Liver (tissue), 9 donors: Measurements from ENCODE around the gene GFI1. TPM values are rescaled to one million over a fixed set of nuclear protein-coding genes. Genes with fewer than 3 reads are reported as not detected.

ENCODE experiments used
- DNase-seq: peaks from one replicate; pipeline ENCODE4 v3.0.0-alpha.2; 2017; ENCODE audit warnings: low spot score
- H3K27ac ChIP-seq, 2 donors: one replicate each; pipeline ENCODE4 v1.7.0; 2013; ENCODE audit warnings: inconsistent platforms in 2 of 2, low read length in 2 of 2, control low read depth in 1 of 2, low read depth in 1 of 2, mild to moderate bottlenecking in 1 of 2
- H3K27me3 ChIP-seq, 4 donors: one replicate each; pipeline versions ENCODE4 v1.6.1 to v1.7.0; 2013; ENCODE audit warnings: low read length in 3 of 4, inconsistent platforms in 1 of 4, mild to moderate bottlenecking in 1 of 4, moderate library complexity in 1 of 4; ENCODE audit not compliant: control insufficient read depth in 4 of 4, insufficient read depth in 4 of 4
- H3K36me3 ChIP-seq, 4 donors: one replicate each; pipeline versions ENCODE4 v1.6.1 to v1.7.0; 2013; ENCODE audit warnings: low read length in 3 of 4, mild to moderate bottlenecking in 3 of 4, low read depth in 1 of 4, moderate library complexity in 1 of 4; ENCODE audit not compliant: control insufficient read depth in 4 of 4, insufficient read depth in 3 of 4
- H3K4me1 ChIP-seq, 4 donors: one replicate each; pipeline versions ENCODE4 v1.6.1 to v1.7.0; 2013; ENCODE audit warnings: low read length in 3 of 4, mild to moderate bottlenecking in 3 of 4, moderate library complexity in 1 of 4; ENCODE audit not compliant: control insufficient read depth in 4 of 4, insufficient read depth in 4 of 4
- H3K4me3 ChIP-seq, 3 donors: one replicate each; pipeline versions ENCODE4 v1.6.1 to v1.7.0; 2013; ENCODE audit warnings: low read length in 3 of 3, control low read depth in 1 of 3, low read depth in 1 of 3, mild to moderate bottlenecking in 1 of 3
- H3K9ac ChIP-seq, 2 donors: one replicate each; pipeline ENCODE4 v1.7.0; 2013; ENCODE audit warnings: low read length in 2 of 2, mild to moderate bottlenecking in 2 of 2, moderate library complexity in 2 of 2, control low read depth in 1 of 2, low read depth in 1 of 2
- H3K9me3 ChIP-seq, 4 donors: one replicate each; pipeline versions ENCODE4 v1.6.1 to v1.7.0; 2013; ENCODE audit warnings: low read length in 3 of 4; ENCODE audit not compliant: control insufficient read depth in 4 of 4
- CTCF ChIP-seq: fragments of 150-350 bp; IDR thresholded peaks from 2 replicates; pipeline ENCODE4 v1.5.1; 2017; ENCODE audit warnings: improper control_type of control experiment, low read depth, low read length; ENCODE audit not compliant: missing input control
- FOXA1 ChIP-seq: IDR thresholded peaks from 2 replicates; pipeline ENCODE4 v1.6.1; 2016; ENCODE audit warnings: antibody characterized with exemption
- HNF4A ChIP-seq, 2 donors: conservative IDR thresholded peaks; 2 replicates each; pipeline ENCODE4 v1.6.1; 2016; ENCODE audit warnings: antibody characterized with exemption in 2 of 2, mild to moderate bottlenecking in 2 of 2
- HNF4G ChIP-seq: IDR thresholded peaks from 2 replicates; pipeline ENCODE4 v1.6.1; 2016; ENCODE audit warnings: antibody characterized with exemption
- JUND ChIP-seq, 2 donors: IDR thresholded peaks; 2 replicates each; pipeline ENCODE4 v1.6.1; 2016; ENCODE audit warnings: antibody characterized with exemption in 2 of 2
- MAX ChIP-seq: IDR thresholded peaks from 2 replicates; pipeline ENCODE4 v1.6.1; 2016; ENCODE audit warnings: antibody characterized with exemption
- RAD21 ChIP-seq, 2 donors: IDR thresholded peaks; 2 replicates each; pipeline ENCODE4 v1.6.1; 2016; ENCODE audit warnings: antibody characterized with exemption in 2 of 2, mild to moderate bottlenecking in 2 of 2
- TAF1 ChIP-seq: conservative IDR thresholded peaks from 2 replicates; pipeline ENCODE4 v1.6.1; 2016; ENCODE audit warnings: antibody characterized with exemption, mild to moderate bottlenecking
- YY1 ChIP-seq: IDR thresholded peaks from 2 replicates; pipeline ENCODE4 v1.6.1; 2016; ENCODE audit warnings: antibody characterized with exemption, mild to moderate bottlenecking
- WGBS: extraction: QIAGEN DNeasy Blood & Tissue Kit; methylation state at CpG from one replicate; pipeline ENCODE4 v1.1.7; 2013; 5-methylcytosine and 5-hydroxymethylcytosine counted together
- polyA plus RNA-seq, 2 donors: library from polyadenylated mRNA; stranded (reverse) in 1 of 2; unstranded in 1 of 2; fragments of 200-250 nt in 1 of 2; fragments of >200 nt in 1 of 2; fragmentation: Nextera tagmentation in 1 of 2; extraction: Ambion mirVana in 1 of 2; gene quantifications; one replicate each; pipeline versions ENCODE4 v1.2.1 to v1.2.3, GENCODE V29; 2013 to 2015
- total RNA-seq, 2 donors: library from RNA; depleted of rRNA; stranded (reverse); fragments of >200 nt; gene quantifications; one replicate each; pipeline ENCODE4 v1.2.3, GENCODE V29; 2014
- TF ChIP-seq, protein P1 (sequence below): IDR thresholded peaks from 2 replicates; pipeline ENCODE4 v1.6.1; 2016; ENCODE audit warnings: antibody characterized with exemption
- TF ChIP-seq, protein P2 (sequence below): IDR thresholded peaks from 2 replicates; pipeline ENCODE4 v1.6.1; 2016; ENCODE audit warnings: antibody characterized with exemption, mild to moderate bottlenecking
- donor health status: healthy.
- donor health status: healthy.
- donor health status: healthy.
- donor health status: healthy.
- donor health status: healthy.

The GFI1 gene
- total and polyA plus RNA-seq, 4 donors: 0.22 to 3.9 (median 0.55) TPM

DNA sequence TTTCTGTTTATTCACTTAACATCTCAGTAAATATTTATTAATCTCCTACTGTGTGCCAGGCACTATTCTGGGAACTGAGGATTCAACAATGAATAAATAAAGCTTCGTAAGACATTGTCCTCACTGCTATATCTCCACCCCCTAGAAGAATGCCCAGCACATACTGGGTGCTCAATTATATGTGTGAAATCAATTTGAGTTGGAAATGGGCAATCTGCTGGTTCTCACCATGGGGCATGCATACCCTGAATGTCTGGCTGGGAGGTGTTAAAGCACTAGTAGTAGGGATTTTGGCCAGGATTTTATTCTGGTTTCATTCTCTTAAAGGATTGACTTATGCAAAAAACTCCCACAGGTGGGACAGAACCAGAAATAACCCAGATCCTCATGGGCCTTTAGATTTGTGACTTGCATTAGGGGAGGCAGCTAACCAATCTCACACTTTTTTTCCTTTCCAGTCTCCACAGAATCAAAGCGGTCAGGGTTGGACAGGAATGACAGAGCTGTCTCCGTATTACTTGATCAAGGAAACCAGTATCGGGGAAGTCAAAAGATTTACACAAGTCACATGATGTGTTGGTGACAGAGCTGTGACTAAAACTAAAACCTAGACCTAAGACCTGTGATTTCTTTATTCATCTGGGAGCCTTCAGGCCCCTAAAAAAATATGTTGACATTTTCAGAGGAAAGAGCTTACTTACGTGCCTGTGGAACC lies 12.8 kb downstream of the GFI1 start:
- Histone ChIP-seq H3K4me3 (no peak overlapping the region), H3K27ac (no peak overlapping the region), H3K9ac (no peak overlapping the region), H3K27me3 (no peaks in the 10 kb centered on the region), H3K9me3 (no peaks in the 10 kb centered on the region), H3K36me3 (no peaks in the 10 kb centered on the region), H3K4me1 (no peaks in the 10 kb centered on the region)
- WGBS: 86% methylated on average over 5 of the region's 5 CpGs
- DNase-seq: no peak
- no peak for TF ChIP-seq YY1
- no peak for TF ChIP-seq HNF4G
- no peak for TF ChIP-seq CTCF

DNA sequence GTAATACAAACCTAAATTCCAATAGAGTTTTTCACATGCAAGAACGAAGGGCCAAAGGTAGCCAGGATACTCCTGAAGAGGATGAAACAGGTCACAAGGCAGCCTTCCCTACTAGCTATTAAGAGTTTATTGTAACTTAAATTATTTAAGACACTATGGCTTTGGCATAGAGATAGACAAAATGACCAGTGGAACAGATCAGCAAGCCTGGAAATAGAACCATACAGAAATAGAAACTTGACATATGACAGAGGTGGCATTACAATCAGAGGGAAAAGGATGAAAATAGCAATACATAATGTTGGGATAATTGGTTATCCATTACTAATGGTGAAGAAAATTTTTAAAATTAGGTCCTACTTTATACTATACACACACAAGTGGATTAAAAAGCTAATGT lies 16.5 kb downstream of the GFI1 start:
- no peak overlapping the region for H3K27ac ChIP-seq
- no peaks in the 10 kb centered on the region for H3K4me1 ChIP-seq
- no peak for DNase-seq
- no peaks in the 10 kb centered on the region for H3K27me3 ChIP-seq
- no peaks in the 10 kb centered on the region for H3K9me3 ChIP-seq
- TF ChIP-seq FOXA1 (no peak), YY1 (no peak), RAD21 (IDR thresholded peaks at IDR 0.05) (no peak)
- TF ChIP-seq, protein P1, sequence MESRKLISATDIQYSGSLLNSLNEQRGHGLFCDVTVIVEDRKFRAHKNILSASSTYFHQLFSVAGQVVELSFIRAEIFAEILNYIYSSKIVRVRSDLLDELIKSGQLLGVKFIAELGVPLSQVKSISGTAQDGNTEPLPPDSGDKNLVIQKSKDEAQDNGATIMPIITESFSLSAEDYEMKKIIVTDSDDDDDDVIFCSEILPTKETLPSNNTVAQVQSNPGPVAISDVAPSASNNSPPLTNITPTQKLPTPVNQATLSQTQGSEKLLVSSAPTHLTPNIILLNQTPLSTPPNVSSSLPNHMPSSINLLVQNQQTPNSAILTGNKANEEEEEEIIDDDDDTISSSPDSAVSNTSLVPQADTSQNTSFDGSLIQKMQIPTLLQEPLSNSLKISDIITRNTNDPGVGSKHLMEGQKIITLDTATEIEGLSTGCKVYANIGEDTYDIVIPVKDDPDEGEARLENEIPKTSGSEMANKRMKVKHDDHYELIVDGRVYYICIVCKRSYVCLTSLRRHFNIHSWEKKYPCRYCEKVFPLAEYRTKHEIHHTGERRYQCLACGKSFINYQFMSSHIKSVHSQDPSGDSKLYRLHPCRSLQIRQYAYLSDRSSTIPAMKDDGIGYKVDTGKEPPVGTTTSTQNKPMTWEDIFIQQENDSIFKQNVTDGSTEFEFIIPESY: no peak
- H3K36me3 ChIP-seq: no peaks in the 10 kb centered on the region
- no peak overlapping the region for H3K9ac ChIP-seq
- WGBS: 95% methylated on average over 1 of the region's 1 CpG
- H3K4me3 ChIP-seq: no peak overlapping the region

GRCh38 chr1:92466683-92467352 lies 19.9 kb downstream of the GFI1 start:
- TF ChIP-seq YY1 (no peak), MAX (no peak)
- no peaks in the 10 kb centered on the region for H3K4me1 ChIP-seq

GRCh38 chr1:92465256-92465647 lies 21.5 kb downstream of the GFI1 start:
- no peaks in the 10 kb centered on the region for H3K4me1 ChIP-seq
- no peak overlapping the region for H3K27ac ChIP-seq
- 94% methylated on average over 1 of the region's 1 CpG for WGBS
- H3K9ac ChIP-seq: no peak overlapping the region
- no peaks in the 10 kb centered on the region for H3K9me3 ChIP-seq
- no peaks in the 10 kb centered on the region for H3K36me3 ChIP-seq
- H3K27me3 ChIP-seq: no peaks in the 10 kb centered on the region
- no peak for DNase-seq
- no peak overlapping the region for H3K4me3 ChIP-seq
- TF ChIP-seq, protein P2, sequence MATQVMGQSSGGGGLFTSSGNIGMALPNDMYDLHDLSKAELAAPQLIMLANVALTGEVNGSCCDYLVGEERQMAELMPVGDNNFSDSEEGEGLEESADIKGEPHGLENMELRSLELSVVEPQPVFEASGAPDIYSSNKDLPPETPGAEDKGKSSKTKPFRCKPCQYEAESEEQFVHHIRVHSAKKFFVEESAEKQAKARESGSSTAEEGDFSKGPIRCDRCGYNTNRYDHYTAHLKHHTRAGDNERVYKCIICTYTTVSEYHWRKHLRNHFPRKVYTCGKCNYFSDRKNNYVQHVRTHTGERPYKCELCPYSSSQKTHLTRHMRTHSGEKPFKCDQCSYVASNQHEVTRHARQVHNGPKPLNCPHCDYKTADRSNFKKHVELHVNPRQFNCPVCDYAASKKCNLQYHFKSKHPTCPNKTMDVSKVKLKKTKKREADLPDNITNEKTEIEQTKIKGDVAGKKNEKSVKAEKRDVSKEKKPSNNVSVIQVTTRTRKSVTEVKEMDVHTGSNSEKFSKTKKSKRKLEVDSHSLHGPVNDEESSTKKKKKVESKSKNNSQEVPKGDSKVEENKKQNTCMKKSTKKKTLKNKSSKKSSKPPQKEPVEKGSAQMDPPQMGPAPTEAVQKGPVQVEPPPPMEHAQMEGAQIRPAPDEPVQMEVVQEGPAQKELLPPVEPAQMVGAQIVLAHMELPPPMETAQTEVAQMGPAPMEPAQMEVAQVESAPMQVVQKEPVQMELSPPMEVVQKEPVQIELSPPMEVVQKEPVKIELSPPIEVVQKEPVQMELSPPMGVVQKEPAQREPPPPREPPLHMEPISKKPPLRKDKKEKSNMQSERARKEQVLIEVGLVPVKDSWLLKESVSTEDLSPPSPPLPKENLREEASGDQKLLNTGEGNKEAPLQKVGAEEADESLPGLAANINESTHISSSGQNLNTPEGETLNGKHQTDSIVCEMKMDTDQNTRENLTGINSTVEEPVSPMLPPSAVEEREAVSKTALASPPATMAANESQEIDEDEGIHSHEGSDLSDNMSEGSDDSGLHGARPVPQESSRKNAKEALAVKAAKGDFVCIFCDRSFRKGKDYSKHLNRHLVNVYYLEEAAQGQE: no peak
- TF ChIP-seq JUND (IDR thresholded peaks at IDR 0.05): no peak
- TF ChIP-seq TAF1: no peak
- no peak for TF ChIP-seq MAX
- TF ChIP-seq, protein P1: no peak
- TF ChIP-seq FOXA1: no peak
- TF ChIP-seq RAD21 (IDR thresholded peaks at IDR 0.05): no peak
- TF ChIP-seq HNF4A (conservative IDR thresholded peaks at IDR 0.05): no peak

More at GRCh38 chr1:92466683-92467352, 19.9 kb downstream of the GFI1 start:
- Histone ChIP-seq H3K4me3 (no peak overlapping the region), H3K27ac (no peak overlapping the region), H3K9ac (no peak overlapping the region), H3K9me3 (no peaks in the 10 kb centered on the region), H3K36me3 (no peaks in the 10 kb centered on the region), H3K27me3 (no peaks in the 10 kb centered on the region)
- 85% methylated on average over 1 of the region's 1 CpG for WGBS
- DNase-seq: no peak
